Body of pancreas (tissue), 4 donors: ENCODE measurements around the gene PAK3. TPM values are rescaled to one million over a fixed set of nuclear protein-coding genes. Genes with fewer than 3 reads are reported as not detected.
A peak's percentile ranks its signal among the peaks of the same experiment; 100 is the strongest.

Experiments
- ATAC-seq: fragments of 150-250 bp; one replicate; pipeline ENCODE4 v1.9.1; 2016
- DNase-seq, 4 donors: peaks; one replicate each; pipeline ENCODE4 v3.0.0-alpha.2; 2019
- H3K27ac ChIP-seq, 4 donors: fragments of 200-600 bp; sonication (generic); 1 replicate in 3 of 4; 2 replicates in 1 of 4; pipeline versions ENCODE4 v1.5.1 to v1.6.1; 2016 to 2019; ENCODE audit warnings: mild to moderate bottlenecking in 1 of 4, mixed read lengths in 1 of 4, moderate library complexity in 1 of 4
- H3K27me3 ChIP-seq, 2 donors: fragments of 200-600 bp; sonication (generic); one replicate each; pipeline ENCODE4 v1.6.0; 2016; ENCODE audit warnings: mild to moderate bottlenecking in 1 of 2
- H3K36me3 ChIP-seq, 2 donors: fragments of 200-600 bp; sonication (generic); replicated peaks in 1 of 2; 2 replicates each; pipeline ENCODE4 v1.5.1; 2016; ENCODE audit warnings: low read depth in 2 of 2; ENCODE audit not compliant: insufficient read depth in 1 of 2
- H3K4me1 ChIP-seq: fragments of 200-600 bp; sonication (generic); one replicate; pipeline ENCODE4 v1.6.0; 2016
- H3K4me3 ChIP-seq, 2 donors: fragments of 200-600 bp; sonication (generic); 1 replicate in 1 of 2; 2 replicates in 1 of 2; pipeline ENCODE4 v1.5.1; 2016 to 2019
- H3K9me3 ChIP-seq, 3 donors: fragments of 200-600 bp; sonication (generic); 1 replicate in 2 of 3; 2 replicates in 1 of 3; pipeline ENCODE4 v1.5.1; 2016
- POLR2A ChIP-seq, 3 donors: fragments of 450-650 bp; IDR thresholded peaks; one replicate each; pipeline ENCODE4 v1.6.1; 2016; ENCODE audit warnings: antibody characterized with exemption in 3 of 3, mild to moderate bottlenecking in 2 of 3
- WGBS, 2 donors: methylation state at CpG; one replicate each; pipeline ENCODE4 v1.1.5; 2017; 5-methylcytosine and 5-hydroxymethylcytosine counted together
- intact Hi-C: fragments of 100-400 bp; cut with DNase I; formaldehyde crosslinking; loops from one replicate; pipeline ENCODE4 v1.15.1; 2023
- total RNA-seq, 2 donors: library from RNA; depleted of rRNA; stranded (reverse); fragments of >200 nt; gene quantifications; one replicate each; pipeline ENCODE4 v1.1.0, GENCODE V29; 2016
- TF ChIP-seq, protein P1 (sequence below), 7 experiments: fragments of 450-650 bp in 4 of 7; fragments of 200-600 bp in 3 of 7; sonication (generic) in 3 of 7; IDR thresholded peaks; one replicate each; pipeline ENCODE4 v1.5.1; 2016 to 2019; ENCODE audit warnings: antibody characterized with exemption in 7 of 7

Gene PAK3
- total RNA-seq, 2 donors from 2014 or later = 33.2 to 43.5 TPM

DNA sequence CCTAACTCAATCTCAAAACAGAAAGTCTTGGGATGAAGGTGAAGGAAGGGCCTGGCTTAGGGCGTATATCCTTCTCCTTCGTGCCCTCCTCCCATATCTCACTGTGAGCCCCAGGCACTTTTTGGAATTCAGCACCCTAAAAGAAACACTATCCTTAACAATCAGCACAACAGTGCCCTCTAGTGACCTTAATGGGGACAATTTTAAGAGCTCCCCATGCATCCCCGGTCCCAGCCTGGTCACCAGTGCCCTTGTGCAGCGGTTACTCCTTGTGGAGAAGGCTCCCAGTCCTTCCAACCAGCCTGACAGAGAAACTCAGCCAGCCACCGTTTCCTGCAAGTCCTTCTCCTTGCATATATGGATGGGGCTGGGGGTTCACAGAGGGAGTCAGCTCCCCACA is 4.2 kb downstream of the PAK3 start:
- TF ChIP-seq, protein P1, sequence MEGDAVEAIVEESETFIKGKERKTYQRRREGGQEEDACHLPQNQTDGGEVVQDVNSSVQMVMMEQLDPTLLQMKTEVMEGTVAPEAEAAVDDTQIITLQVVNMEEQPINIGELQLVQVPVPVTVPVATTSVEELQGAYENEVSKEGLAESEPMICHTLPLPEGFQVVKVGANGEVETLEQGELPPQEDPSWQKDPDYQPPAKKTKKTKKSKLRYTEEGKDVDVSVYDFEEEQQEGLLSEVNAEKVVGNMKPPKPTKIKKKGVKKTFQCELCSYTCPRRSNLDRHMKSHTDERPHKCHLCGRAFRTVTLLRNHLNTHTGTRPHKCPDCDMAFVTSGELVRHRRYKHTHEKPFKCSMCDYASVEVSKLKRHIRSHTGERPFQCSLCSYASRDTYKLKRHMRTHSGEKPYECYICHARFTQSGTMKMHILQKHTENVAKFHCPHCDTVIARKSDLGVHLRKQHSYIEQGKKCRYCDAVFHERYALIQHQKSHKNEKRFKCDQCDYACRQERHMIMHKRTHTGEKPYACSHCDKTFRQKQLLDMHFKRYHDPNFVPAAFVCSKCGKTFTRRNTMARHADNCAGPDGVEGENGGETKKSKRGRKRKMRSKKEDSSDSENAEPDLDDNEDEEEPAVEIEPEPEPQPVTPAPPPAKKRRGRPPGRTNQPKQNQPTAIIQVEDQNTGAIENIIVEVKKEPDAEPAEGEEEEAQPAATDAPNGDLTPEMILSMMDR (IDR thresholded peaks at IDR 0.05) = peak; percentile 11 to 59 (median 43)
- no peak for TF ChIP-seq POLR2A (IDR thresholded peaks at IDR 0.05)
- Histone ChIP-seq H3K9me3 (no peaks in the 10 kb centered on the region), H3K4me3 (no peak overlapping the region), H3K27ac (no peak overlapping the region), H3K4me1 (peaks cover 21% of the 10 kb centered on the region), H3K36me3 (no peaks in the 10 kb centered on the region), H3K27me3 (no peaks in the 10 kb centered on the region)
- no peak for ATAC-seq
- peak in 2 of 4 donors; percentile 45 to 46 for DNase-seq
- intact Hi-C loops = no loop called here
- WGBS, 2 donors = 20 to 22% methylated on average over 1 to 5 of the region's 5 CpGs

DNA sequence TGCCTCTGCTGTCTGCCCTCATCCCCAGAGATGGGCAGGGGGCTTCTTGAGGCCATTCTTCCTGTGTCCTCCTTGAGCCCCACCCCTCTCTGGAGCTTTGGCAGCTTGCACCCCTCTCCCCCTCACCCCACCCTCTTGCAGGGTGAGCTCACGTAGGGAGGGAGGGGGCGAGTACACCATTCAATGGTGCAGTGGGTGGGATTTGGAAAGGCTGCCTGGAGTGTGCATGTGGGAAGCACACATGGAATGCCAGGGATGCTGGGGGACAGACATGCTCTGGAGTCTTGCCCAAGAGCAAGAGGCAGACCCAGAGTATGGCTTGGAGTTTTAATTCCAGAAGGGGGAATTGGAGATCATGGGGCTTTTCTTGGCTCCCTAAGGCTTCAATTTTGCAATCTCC is 5.6 kb downstream of the PAK3 start:
- ATAC-seq (no peak), DNase-seq (no peak)
- Histone ChIP-seq H3K4me1 (peaks cover 21% of the 10 kb centered on the region), H3K27me3 (no peaks in the 10 kb centered on the region), H3K9me3 (no peaks in the 10 kb centered on the region), H3K36me3 (no peaks in the 10 kb centered on the region), H3K27ac (no peak overlapping the region), H3K4me3 (no peak overlapping the region)
- intact Hi-C loops = no loop called here
- TF ChIP-seq, protein P1 (IDR thresholded peaks at IDR 0.05) = no peak
- no peak for TF ChIP-seq POLR2A (IDR thresholded peaks at IDR 0.05)
- WGBS, 2 donors = no CpG with 5 or more reads among the region's 2 CpGs

DNA sequence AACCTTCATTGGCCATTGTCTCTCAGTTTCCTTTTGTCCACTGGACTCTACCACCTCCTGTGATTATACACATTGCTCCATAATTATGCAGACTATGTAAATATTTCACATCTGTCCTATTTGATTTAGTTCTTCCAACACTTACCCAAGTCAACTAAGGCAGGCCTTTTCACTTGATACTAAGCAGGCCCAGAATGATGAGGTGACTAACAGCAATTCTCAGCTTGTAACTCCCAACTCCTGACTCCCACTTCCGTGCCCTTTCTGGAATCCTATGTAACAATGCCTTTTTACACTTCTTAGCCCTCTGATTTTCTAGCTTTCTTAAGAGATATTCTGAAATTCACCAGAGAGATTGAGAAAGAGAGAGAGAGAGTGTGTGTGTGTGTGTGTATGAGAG is 6.6 kb downstream of the PAK3 start:
- no peaks in the 10 kb centered on the region for H3K36me3 ChIP-seq
- DNase-seq (no peak), ATAC-seq (no peak)
- H3K27me3 ChIP-seq = no peaks in the 10 kb centered on the region
- H3K4me3 ChIP-seq = no peak overlapping the region
- no peaks in the 10 kb centered on the region for H3K9me3 ChIP-seq
- intact Hi-C loops = no loop called here
- 75 to 94% methylated on average over 1 of the region's 1 CpG for WGBS, 2 donors
- H3K27ac ChIP-seq = no peak overlapping the region
- peaks cover 21% of the 10 kb centered on the region for H3K4me1 ChIP-seq
- no peak for TF ChIP-seq POLR2A (IDR thresholded peaks at IDR 0.05)
- TF ChIP-seq, protein P1 (IDR thresholded peaks at IDR 0.05) = no peak

DNA sequence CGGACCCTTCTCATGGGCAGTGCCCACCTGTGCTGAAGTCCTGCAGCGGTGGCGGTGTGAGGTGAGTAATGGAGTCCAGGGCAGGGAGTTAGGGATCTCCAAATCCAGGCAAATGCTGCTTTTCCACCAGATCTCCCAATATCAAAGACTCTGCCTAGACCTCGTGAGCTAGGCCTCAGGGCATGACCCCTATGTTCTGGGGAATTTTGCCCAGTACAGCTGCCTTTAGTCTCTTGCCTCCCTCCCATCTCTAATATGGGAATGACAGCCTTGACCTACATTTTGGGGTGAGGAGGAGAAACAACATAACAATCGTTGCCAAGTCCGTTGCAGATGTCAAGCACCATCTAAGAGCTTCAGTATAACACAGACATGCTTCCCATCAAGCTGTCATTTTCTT is 7.3 kb downstream of the PAK3 start:
- no peak overlapping the region for H3K4me3 ChIP-seq
- no peak for DNase-seq
- no peaks in the 10 kb centered on the region for H3K9me3 ChIP-seq
- no peaks in the 10 kb centered on the region for H3K27me3 ChIP-seq
- intact Hi-C loops = no loop called here
- ATAC-seq = no peak
- no peak overlapping the region for H3K27ac ChIP-seq
- H3K36me3 ChIP-seq = no peaks in the 10 kb centered on the region
- peaks cover 25% of the 10 kb centered on the region for H3K4me1 ChIP-seq
- 40 to 66% methylated on average over 2 to 6 of the region's 6 CpGs for WGBS, 2 donors
- TF ChIP-seq POLR2A (IDR thresholded peaks at IDR 0.05) = no peak
- TF ChIP-seq, protein P1 (IDR thresholded peaks at IDR 0.05) = no peak

DNA sequence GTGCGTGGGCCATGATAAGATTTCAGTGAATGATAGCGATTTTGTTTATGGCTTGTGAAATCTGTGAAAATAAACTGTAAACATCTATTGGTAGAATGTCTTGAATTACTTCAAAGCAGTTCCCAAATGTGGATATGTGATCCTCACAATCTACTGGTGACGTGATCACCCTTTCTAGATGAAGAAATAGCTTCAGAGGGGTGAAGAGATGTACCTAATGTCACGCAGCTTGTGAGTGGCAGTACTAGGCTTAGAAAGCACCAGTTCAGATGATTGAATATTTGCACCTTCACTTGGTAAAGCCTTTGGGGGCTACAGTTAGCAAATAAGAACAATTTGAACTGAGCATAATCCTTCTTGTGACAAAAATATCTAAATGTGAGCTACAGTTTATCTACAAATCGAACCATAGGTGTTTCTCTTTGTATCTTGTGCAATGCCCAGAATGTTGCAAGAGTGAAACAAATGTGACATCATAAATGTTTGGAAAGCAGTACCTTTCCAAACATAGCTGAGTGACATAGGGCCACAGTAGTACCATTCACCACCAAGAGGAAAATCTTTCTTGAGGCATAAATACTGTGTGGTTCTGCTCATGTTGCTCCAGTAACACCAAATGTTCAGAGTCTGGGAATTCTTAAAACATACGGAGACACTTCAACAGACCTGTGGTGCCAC is 14.2 kb downstream of the PAK3 start:
- H3K36me3 ChIP-seq = no peaks in the 10 kb centered on the region
- DNase-seq = no peak
- H3K9me3 ChIP-seq = no peaks in the 10 kb centered on the region
- no peak overlapping the region for H3K27ac ChIP-seq
- H3K27me3 ChIP-seq = no peaks in the 10 kb centered on the region
- 76 to 86% methylated on average over 6 of the region's 6 CpGs for WGBS, 2 donors
- ATAC-seq = peak; percentile 48
- no peak for TF ChIP-seq POLR2A (IDR thresholded peaks at IDR 0.05)
- TF ChIP-seq, protein P1 (IDR thresholded peaks at IDR 0.05) = no peak
- H3K4me1 ChIP-seq = peaks cover 4% of the 10 kb centered on the region
- H3K4me3 ChIP-seq = no peak overlapping the region
- intact Hi-C loops = no loop called here
